Lung (tissue), 13 donors: ENCODE results near the gene PIGP. TPM values are rescaled to one million over a fixed set of nuclear protein-coding genes. Genes with fewer than 3 reads are reported as not detected.

Experiments
- ATAC-seq: fragments of 200-7000 bp; cut with Tn5 transposase; one replicate; pipeline ENCODE4 v1.9.1; 2020; ENCODE audit warnings: moderate number of reproducible peaks; ENCODE audit not compliant: insufficient read depth, low FRiP score
- DNase-seq, 3 donors: peaks; one replicate each; pipeline ENCODE4 v3.0.0-alpha.2; 2013 to 2017
- H3K27ac ChIP-seq, 2 donors: one replicate each; pipeline ENCODE4 v1.5.1; 2013; ENCODE audit warnings: mild to moderate bottlenecking in 2 of 2, moderate library complexity in 2 of 2, control low read depth in 1 of 2, inconsistent platforms in 1 of 2, low read depth in 1 of 2, low read length in 1 of 2
- H3K27me3 ChIP-seq, 3 donors: one replicate each; pipeline ENCODE4 v1.5.1; 2013; ENCODE audit warnings: low read length in 2 of 3; ENCODE audit not compliant: control insufficient read depth in 3 of 3, insufficient read depth in 3 of 3
- H3K36me3 ChIP-seq, 4 donors: one replicate each; pipeline ENCODE4 v1.5.1; 2013; ENCODE audit warnings: low read length in 4 of 4, mild to moderate bottlenecking in 1 of 4, moderate library complexity in 1 of 4; ENCODE audit not compliant: control insufficient read depth in 4 of 4, insufficient read depth in 4 of 4
- H3K4me1 ChIP-seq, 5 donors: one replicate each; pipeline ENCODE4 v1.5.1; 2013; ENCODE audit warnings: low read length in 5 of 5, mild to moderate bottlenecking in 2 of 5, moderate library complexity in 1 of 5; ENCODE audit not compliant: control insufficient read depth in 5 of 5, insufficient read depth in 5 of 5
- H3K4me3 ChIP-seq: one replicate; pipeline ENCODE4 v1.5.1; 2013; ENCODE audit warnings: mild to moderate bottlenecking, control low read depth, moderate library complexity
- H3K9ac ChIP-seq, 2 donors: one replicate each; pipeline ENCODE4 v1.5.1; 2013; ENCODE audit warnings: low read length in 2 of 2, control low read depth in 1 of 2; ENCODE audit not compliant: insufficient read depth in 1 of 2
- H3K9me3 ChIP-seq, 4 donors: one replicate each; pipeline ENCODE4 v1.5.1; 2013; ENCODE audit warnings: low read length in 3 of 4, mild to moderate bottlenecking in 1 of 4, moderate library complexity in 1 of 4; ENCODE audit not compliant: control insufficient read depth in 4 of 4, insufficient read depth in 3 of 4
- WGBS, 2 donors: extraction: QIAGEN DNeasy Blood & Tissue Kit; methylation state at CpG; one replicate each; pipeline ENCODE4 v1.1.7; 2013; 5-methylcytosine and 5-hydroxymethylcytosine counted together
- polyA plus RNA-seq, 2 donors: library from polyadenylated mRNA; stranded (reverse); fragments of 200-250 nt; gene quantifications; one replicate each; pipeline ENCODE4 v1.2.1, GENCODE V29; 2013
- small RNA-seq: library from RNA; depleted of rRNA; stranded (forward); fragments of <200 nt; gene quantifications from one replicate; pipeline ENCODE3, GENCODE V24; 2014; ENCODE audit warnings: low replicate concordance
- total RNA-seq, 2 donors: library from RNA; depleted of rRNA in 1 of 2; stranded (reverse); fragments of >200 nt in 1 of 2; gene quantifications; one replicate each; pipeline ENCODE4 v1.2.1, GENCODE V29; 2014 to 2021
- TF ChIP-seq, protein P1 (sequence below): IDR thresholded peaks from 2 replicates; pipeline ENCODE4 v1.5.1; 2012; ENCODE audit warnings: mild to moderate bottlenecking; ENCODE audit errors: control extremely low read depth, extremely low read depth
- donor health status: control.
- donor health status: control.
- donor health status: Bipolar disorder and iron deficiency.
- donor health status: healthy.
- donor health status: DM: yes; HTN: yes; CAD: no.

Gene PIGP
- total and polyA plus RNA-seq, 4 donors: 18.6 to 30.6 (median 24.1) TPM

DNA sequence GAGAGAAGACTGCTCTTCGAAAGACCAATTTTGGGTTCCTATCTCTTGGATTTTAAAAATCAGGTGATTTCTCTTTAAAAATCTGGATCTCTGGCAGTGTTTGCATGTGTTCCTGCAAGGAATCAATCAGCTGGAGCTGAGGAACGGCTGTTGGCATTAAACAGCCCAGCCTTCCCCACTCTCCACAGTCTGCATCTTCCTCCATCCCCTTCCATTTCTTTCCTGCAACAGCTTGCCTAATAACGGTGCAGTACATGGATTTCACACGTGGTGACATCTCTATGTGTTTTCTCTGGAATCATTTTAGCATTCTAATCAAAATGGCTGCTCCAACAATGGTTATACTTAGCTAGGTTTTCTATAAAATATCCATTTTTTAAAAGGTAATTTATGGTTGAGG, 46.4 kb downstream of the PIGP start:
- Histone ChIP-seq H3K4me3 (no peak overlapping the region), H3K9me3 (no peaks in the 10 kb centered on the region), H3K9ac (no peak overlapping the region), H3K27me3 (no peaks in the 10 kb centered on the region), H3K4me1 (no peaks in the 10 kb centered on the region), H3K36me3 (no peaks in the 10 kb centered on the region), H3K27ac (no peak overlapping the region)
- ATAC-seq (no peak), DNase-seq (no peak)
- whole genome bisulfite sequencing, 2 donors: 60 to 62% methylated on average over 4 of the region's 4 CpGs
- TF ChIP-seq, protein P1, sequence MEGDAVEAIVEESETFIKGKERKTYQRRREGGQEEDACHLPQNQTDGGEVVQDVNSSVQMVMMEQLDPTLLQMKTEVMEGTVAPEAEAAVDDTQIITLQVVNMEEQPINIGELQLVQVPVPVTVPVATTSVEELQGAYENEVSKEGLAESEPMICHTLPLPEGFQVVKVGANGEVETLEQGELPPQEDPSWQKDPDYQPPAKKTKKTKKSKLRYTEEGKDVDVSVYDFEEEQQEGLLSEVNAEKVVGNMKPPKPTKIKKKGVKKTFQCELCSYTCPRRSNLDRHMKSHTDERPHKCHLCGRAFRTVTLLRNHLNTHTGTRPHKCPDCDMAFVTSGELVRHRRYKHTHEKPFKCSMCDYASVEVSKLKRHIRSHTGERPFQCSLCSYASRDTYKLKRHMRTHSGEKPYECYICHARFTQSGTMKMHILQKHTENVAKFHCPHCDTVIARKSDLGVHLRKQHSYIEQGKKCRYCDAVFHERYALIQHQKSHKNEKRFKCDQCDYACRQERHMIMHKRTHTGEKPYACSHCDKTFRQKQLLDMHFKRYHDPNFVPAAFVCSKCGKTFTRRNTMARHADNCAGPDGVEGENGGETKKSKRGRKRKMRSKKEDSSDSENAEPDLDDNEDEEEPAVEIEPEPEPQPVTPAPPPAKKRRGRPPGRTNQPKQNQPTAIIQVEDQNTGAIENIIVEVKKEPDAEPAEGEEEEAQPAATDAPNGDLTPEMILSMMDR: no peak

DNA sequence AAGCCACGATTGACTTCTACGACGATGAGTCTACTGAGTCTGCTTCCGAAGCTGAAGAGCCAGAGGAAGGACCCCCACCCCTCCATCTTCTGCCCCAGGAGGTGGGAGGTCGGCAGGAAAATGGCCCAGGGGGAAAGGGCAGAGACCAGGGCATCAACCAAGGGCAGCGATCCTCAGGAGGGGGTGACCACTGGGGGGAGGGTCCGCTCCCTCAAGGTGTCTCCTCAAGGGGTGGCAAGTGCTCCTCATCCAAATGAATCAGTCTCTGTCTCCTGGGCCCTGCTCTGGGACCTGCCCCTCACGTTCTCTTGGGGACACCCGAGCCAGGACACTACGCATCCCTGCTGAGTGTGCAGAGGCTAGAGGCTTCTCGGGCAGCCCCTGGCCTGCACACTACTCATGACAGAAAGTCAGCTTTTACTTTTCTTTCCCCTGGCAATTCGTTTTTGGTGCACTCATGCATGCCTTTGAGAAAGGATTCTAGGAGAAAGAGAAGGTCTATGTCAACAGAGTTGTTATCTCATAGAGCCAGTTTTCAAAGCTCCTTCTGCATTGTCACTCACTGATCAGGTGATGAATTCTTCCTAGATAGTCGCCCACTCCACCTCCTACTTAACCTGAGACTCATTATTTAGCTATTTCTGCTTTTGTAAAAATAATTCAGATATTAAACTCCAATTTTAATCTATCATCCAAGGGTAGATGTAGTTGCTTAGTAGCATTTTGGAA, 54.8 kb downstream of the PIGP start:
- ATAC-seq: no peak
- H3K4me1 ChIP-seq: no peaks in the 10 kb centered on the region

More for the DNA sequence above, 54.8 kb downstream of the PIGP start:
- DNase-seq: no peak
- Histone ChIP-seq H3K36me3 (no peaks in the 10 kb centered on the region), H3K9ac (no peak overlapping the region), H3K4me3 (no peak overlapping the region), H3K27me3 (no peaks in the 10 kb centered on the region), H3K27ac (no peak overlapping the region), H3K9me3 (no peaks in the 10 kb centered on the region)
- TF ChIP-seq, protein P1: no peak
- 84 to 85% methylated on average over 13 of the region's 13 CpGs for WGBS, 2 donors

Small RNAs within 50 kb of the gene (small RNA-seq; reads per million reads assigned to genes)
- not detected for gene RNU6-696P

Other genes with a start within 250 kb of the PIGP start
- 10 to 100 TPM; 27.1 to 28.8 TPM for gene HLCS, start 106.4 kb downstream of the PIGP start, total RNA-seq
- 1 to 10 TPM; 5.0 to 7.8 TPM for gene HLCS, start 106.4 kb downstream of the PIGP start, polyA plus RNA-seq
- 1 to 10 TPM in 1 of 2 donors, under 1 TPM in 1; 0.18 to 2.1 TPM for gene RIPPLY3, start 66.4 kb downstream of the PIGP start, total RNA-seq
- under 1 TPM; 0.22 to 0.93 TPM for gene RIPPLY3, start 66.4 kb downstream of the PIGP start, polyA plus RNA-seq
- 100 to 1,000 TPM in 1 of 2 donors, 10 to 100 TPM in 1; 77.1 to 310 TPM for gene TTC3, start 183 bp upstream of the PIGP start, total RNA-seq
- gene TTC3, start 183 bp upstream of the PIGP start, polyA plus RNA-seq: 10 to 100 TPM; 19.0 to 24.8 TPM
- 10 to 100 TPM; 46.4 to 61.1 TPM for gene VPS26C, start 194.3 kb upstream of the PIGP start, total RNA-seq
- 10 to 100 TPM; 19.8 to 39.3 TPM for gene VPS26C, start 194.3 kb upstream of the PIGP start, polyA plus RNA-seq